PC-3 (cell line): Measurements from ENCODE around the gene TPP2. TPM values are rescaled to one million over a fixed set of nuclear protein-coding genes. Genes with fewer than 3 reads are reported as not detected.

Experiments
- ATAC-seq: fragments of 200-7000 bp; cut with Tn5 transposase; 2 replicates; pipeline ENCODE4 v1.9.1; 2020; ENCODE audit warnings: mild to moderate bottlenecking, moderate library complexity
- BruUV-seq: library from RNA; stranded (reverse); fragments of 400-500 nt; replicated peaks from 2 replicates; lab custom pipeline; 2021; lab: Mats Ljungman, UMichigan
- CTCF ChIA-PET: fragments of 300-600 bp; sonication (Branson Sonifier 250); formaldehyde crosslinking; loops from one replicate; lab custom pipeline; 2022; ENCODE audit warnings: antibody characterized with exemption; lab: Charles Lee
- POLR2A ChIA-PET: fragments of 300-600 bp; sonication (Branson Sonifier 250); formaldehyde crosslinking; loops from one replicate; lab custom pipeline; 2022; ENCODE audit warnings: antibody characterized with exemption; ENCODE audit not compliant: unreplicated experiment; lab: Charles Lee
- DNase-seq: peaks from one replicate; pipeline ENCODE4 v3.0.0-alpha.2; 2015
- H2AFZ ChIP-seq: fragments of 300-600 bp; sonication (generic); 2 replicates; pipeline ENCODE4 v1.6.0; 2016; ENCODE audit warnings: antibody characterized with exemption, low read length
- H3F3A ChIP-seq: fragments of 300-600 bp; sonication (generic); one replicate; pipeline ENCODE4 v1.6.0; 2017; ENCODE audit warnings: antibody characterized with exemption, low read length, control low read depth, mild to moderate bottlenecking; ENCODE audit not compliant: unreplicated experiment
- H3K27ac ChIP-seq: fragments of 300-600 bp; sonication (generic); 2 replicates; pipeline ENCODE4 v1.5.1; 2016; ENCODE audit warnings: mild to moderate bottlenecking, low read length
- H3K27me3 ChIP-seq: fragments of 300-600 bp; sonication (generic); 2 replicates; pipeline ENCODE4 v1.6.1; 2016; ENCODE audit warnings: low read length, mixed read lengths
- H3K36me3 ChIP-seq: fragments of 300-600 bp; sonication (generic); 2 replicates; pipeline ENCODE4 v1.6.1; 2016; ENCODE audit warnings: low read depth, mixed run types, low read length, mixed read lengths
- H3K4me1 ChIP-seq: fragments of 300-600 bp; sonication (generic); 2 replicates; pipeline ENCODE4 v1.5.1; 2016; ENCODE audit warnings: low read length; ENCODE audit not compliant: insufficient read depth
- H3K4me2 ChIP-seq: fragments of 300-600 bp; sonication (generic); 2 replicates; pipeline ENCODE4 v1.6.0; 2016; ENCODE audit warnings: low read length
- H3K4me3 ChIP-seq: fragments of 300-600 bp; sonication (generic); 2 replicates; pipeline ENCODE4 v1.5.1; 2016; ENCODE audit warnings: mild to moderate bottlenecking, low read length, mixed read lengths
- H3K79me2 ChIP-seq: fragments of 300-600 bp; sonication (generic); 2 replicates; pipeline ENCODE4 v1.6.1; 2017; ENCODE audit warnings: low read length, mixed read lengths
- H3K9ac ChIP-seq: fragments of 300-600 bp; sonication (generic); 2 replicates; pipeline ENCODE4 v1.6.0; 2016; ENCODE audit warnings: mild to moderate bottlenecking, low read length
- H3K9me2 ChIP-seq: fragments of 300-600 bp; sonication (generic); replicated peaks from 2 replicates; pipeline ENCODE4 v1.6.1; 2016; ENCODE audit warnings: mixed run types, low read length, mixed read lengths
- H3K9me3 ChIP-seq: fragments of 300-600 bp; sonication (generic); 2 replicates; pipeline ENCODE4 v1.6.1; 2016; ENCODE audit warnings: low read length, mixed read lengths
- H4K20me1 ChIP-seq: fragments of 300-600 bp; sonication (generic); 2 replicates; pipeline ENCODE4 v1.6.1; 2016; ENCODE audit warnings: low read length, mixed read lengths
- EZH2 ChIP-seq: fragments of 300-600 bp; sonication (generic); IDR thresholded peaks from one replicate; pipeline ENCODE4 v1.6.1; 2017; ENCODE audit warnings: antibody characterized with exemption, mild to moderate bottlenecking, low read length; ENCODE audit not compliant: unreplicated experiment
- EZH2phosphoT487 ChIP-seq: fragments of 300-600 bp; sonication (generic); IDR thresholded peaks from 2 replicates; pipeline ENCODE4 v1.6.1; 2018; ENCODE audit warnings: mild to moderate bottlenecking, antibody characterized with exemption, low read length, borderline replicate concordance
- intact Hi-C: fragments of 100-400 bp; cut with micrococcal nuclease; formaldehyde crosslinking; loops from 2 replicates; pipeline ENCODE4 v1.9.0; 2023
- total RNA-seq: library from RNA; depleted of rRNA; stranded (reverse); fragments of >200 nt; gene quantifications from 2 replicates; pipeline ENCODE4 v1.2.3, GENCODE V29; 2014
- TF ChIP-seq, protein P1 (sequence below): fragments of 300-600 bp; sonication (generic); conservative IDR thresholded peaks from 2 replicates; pipeline ENCODE4 v1.5.1; 2017; ENCODE audit warnings: antibody characterized with exemption, low read depth, mild to moderate bottlenecking, low read length

The TPP2 gene
- total RNA-seq, 1 experiment from 2014 or later: 30.4 TPM

- Histone ChIP-seq H3K27ac (no peak overlapping the region), H3K9ac (no peak overlapping the region), H3K4me1 (no peaks in the 10 kb centered on the region), H2AFZ (no peak overlapping the region), H4K20me1 (no peaks in the 10 kb centered on the region), H3K4me3 (no peak overlapping the region), H3K36me3 (no peaks in the 10 kb centered on the region), H3F3A (no peaks in the 10 kb centered on the region), H3K9me2 (no peaks in the 10 kb centered on the region), H3K4me2 (no peak overlapping the region), H3K9me3 (no peaks in the 10 kb centered on the region), H3K79me2 (no peaks in the 10 kb centered on the region), H3K27me3 (peaks cover 28% of the 10 kb centered on the region)
- TF ChIP-seq, protein P1, sequence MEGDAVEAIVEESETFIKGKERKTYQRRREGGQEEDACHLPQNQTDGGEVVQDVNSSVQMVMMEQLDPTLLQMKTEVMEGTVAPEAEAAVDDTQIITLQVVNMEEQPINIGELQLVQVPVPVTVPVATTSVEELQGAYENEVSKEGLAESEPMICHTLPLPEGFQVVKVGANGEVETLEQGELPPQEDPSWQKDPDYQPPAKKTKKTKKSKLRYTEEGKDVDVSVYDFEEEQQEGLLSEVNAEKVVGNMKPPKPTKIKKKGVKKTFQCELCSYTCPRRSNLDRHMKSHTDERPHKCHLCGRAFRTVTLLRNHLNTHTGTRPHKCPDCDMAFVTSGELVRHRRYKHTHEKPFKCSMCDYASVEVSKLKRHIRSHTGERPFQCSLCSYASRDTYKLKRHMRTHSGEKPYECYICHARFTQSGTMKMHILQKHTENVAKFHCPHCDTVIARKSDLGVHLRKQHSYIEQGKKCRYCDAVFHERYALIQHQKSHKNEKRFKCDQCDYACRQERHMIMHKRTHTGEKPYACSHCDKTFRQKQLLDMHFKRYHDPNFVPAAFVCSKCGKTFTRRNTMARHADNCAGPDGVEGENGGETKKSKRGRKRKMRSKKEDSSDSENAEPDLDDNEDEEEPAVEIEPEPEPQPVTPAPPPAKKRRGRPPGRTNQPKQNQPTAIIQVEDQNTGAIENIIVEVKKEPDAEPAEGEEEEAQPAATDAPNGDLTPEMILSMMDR: no peak
- no peak for TF ChIP-seq EZH2
- TF ChIP-seq EZH2phosphoT487: no peak
- POLR2A ChIA-PET: no interaction called here
- CTCF ChIA-PET: no interaction called here
- intact Hi-C loops: loop anchor here (5.0 kb wide), 4 partner anchors 471 to 1411 kb away; no protein-coding TSS in a partner anchor
- ATAC-seq (no peak), DNase-seq (no peak)
- no TSS peak for BruUV-seq
These were observed 38.8 kb upstream of the TPP2 start for GRCh38 chr13:102558029-102558428.

- no peaks in the 10 kb centered on the region for H3K79me2 ChIP-seq
- CTCF ChIA-PET: no interaction called here
- H3K9ac ChIP-seq: no peak overlapping the region
- DNase-seq (no peak), ATAC-seq (no peak)
- no peak overlapping the region for H3K4me2 ChIP-seq
- no peak overlapping the region for H2AFZ ChIP-seq
- H3K9me2 ChIP-seq: no peaks in the 10 kb centered on the region
- intact Hi-C loops: no loop called here
- H3K4me1 ChIP-seq: no peaks in the 10 kb centered on the region
- H3K27ac ChIP-seq: no peak overlapping the region
- POLR2A ChIA-PET: no interaction called here
- no peaks in the 10 kb centered on the region for H4K20me1 ChIP-seq
- H3K36me3 ChIP-seq: no peaks in the 10 kb centered on the region
- no peaks in the 10 kb centered on the region for H3K9me3 ChIP-seq
- TF ChIP-seq, protein P1: no peak
- TF ChIP-seq EZH2: no peak
- no peak for TF ChIP-seq EZH2phosphoT487
- no peak overlapping the region for H3K4me3 ChIP-seq
- H3K27me3 ChIP-seq: peaks cover 49% of the 10 kb centered on the region
- no TSS peak for BruUV-seq
- no peaks in the 10 kb centered on the region for H3F3A ChIP-seq
These were observed 34.9 kb upstream of the TPP2 start for GRCh38 chr13:102561933-102562332.

DNA sequence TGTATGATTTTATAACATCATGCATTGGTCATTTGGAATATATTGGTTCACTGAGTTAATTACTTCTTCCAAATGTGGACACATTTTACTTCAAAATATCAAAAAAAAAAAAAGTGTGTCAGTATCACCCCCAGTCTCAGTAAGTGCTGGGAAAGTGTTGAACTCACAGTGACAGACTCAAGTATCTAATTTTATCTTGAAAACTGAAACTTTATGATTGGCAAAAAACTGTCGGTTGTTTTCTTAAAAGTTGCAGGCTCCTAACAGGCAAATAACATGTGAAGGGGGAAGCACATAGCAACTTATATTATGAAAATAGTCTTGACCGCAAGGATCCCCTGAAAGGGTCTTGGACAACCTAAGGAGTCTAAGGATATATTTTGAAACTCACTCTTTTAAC is 33.5 kb upstream of the TPP2 start:
- Histone ChIP-seq H3K27me3 (peaks cover 49% of the 10 kb centered on the region), H3K36me3 (no peaks in the 10 kb centered on the region), H3F3A (no peaks in the 10 kb centered on the region), H3K4me3 (no peak overlapping the region), H3K9ac (no peak overlapping the region), H4K20me1 (no peaks in the 10 kb centered on the region), H3K4me2 (no peak overlapping the region), H3K9me3 (no peaks in the 10 kb centered on the region), H3K79me2 (no peaks in the 10 kb centered on the region), H2AFZ (no peak overlapping the region), H3K9me2 (no peaks in the 10 kb centered on the region), H3K4me1 (no peaks in the 10 kb centered on the region), H3K27ac (no peak overlapping the region)
- TF ChIP-seq EZH2 (no peak), EZH2phosphoT487 (no peak)
- TF ChIP-seq, protein P1: no peak
- DNase-seq (no peak), ATAC-seq (no peak)
- CTCF ChIA-PET: no interaction called here
- BruUV-seq: no TSS peak
- intact Hi-C loops: no loop called here
- POLR2A ChIA-PET: no interaction called here
